Suprapubic skin (tissue), 4 donors: ENCODE results near the gene SHISA3.

ENCODE experiments used
- CTCF ChIP-seq, 2 donors: fragments of 200-600 bp in 1 of 2; fragments of 450-650 bp in 1 of 2; sonication (generic) in 1 of 2; IDR thresholded peaks; one replicate each; pipeline ENCODE4 v1.5.1; 2016 to 2019; ENCODE audit warnings: antibody characterized with exemption in 2 of 2, mild to moderate bottlenecking in 1 of 2, moderate library complexity in 1 of 2
- EP300 ChIP-seq: sonication (generic); formaldehyde crosslinking; IDR thresholded peaks from one replicate; pipeline ENCODE4 v1.6.1; 2017; ENCODE audit warnings: antibody characterized with exemption
- POLR2A ChIP-seq, 2 donors: fragments of 450-650 bp; IDR thresholded peaks; one replicate each; pipeline ENCODE4 v1.6.1; 2017; ENCODE audit warnings: antibody characterized with exemption in 2 of 2, mild to moderate bottlenecking in 2 of 2, moderate library complexity in 2 of 2
- POLR2AphosphoS5 ChIP-seq, 3 donors: sonication (generic); formaldehyde crosslinking; IDR thresholded peaks; one replicate each; pipeline ENCODE4 v1.6.1; 2017; ENCODE audit warnings: antibody characterized with exemption in 3 of 3

- TF ChIP-seq POLR2A (IDR thresholded peaks at IDR 0.05) (no peak), CTCF (IDR thresholded peaks at IDR 0.05) (no peak), EP300 (no peak), POLR2AphosphoS5 (IDR thresholded peaks at IDR 0.05) (no peak)
Measured at GRCh38 chr4:42397635-42398170, 415 bp downstream of the SHISA3 start.
